Measurements from ENCODE around the gene RHOH.
A peak's percentile ranks its signal among the peaks of the same experiment; 100 is the strongest.

- TF ChIP-seq CTCF (IDR thresholded peaks at IDR 0.05): peak; percentile 69
- TF ChIP-seq EZH2phosphoT487 (IDR thresholded peaks at IDR 0.05): no peak
- TF ChIP-seq EZH2 (IDR thresholded peaks at IDR 0.05): no peak
Observed at GRCh38 chr4:40228497-40229365, 31.9 kb downstream of the RHOH start.
